Measurements from ENCODE around the gene SRRM1. TPM values are rescaled to one million over a fixed set of nuclear protein-coding genes. Genes with fewer than 3 reads are reported as not detected.
A peak's percentile ranks its signal among the peaks of the same experiment; 100 is the strongest.
"Not testable (repeated sequence)": the region's sequence is repeated elsewhere in the genome, so short reads cannot be mapped to it uniquely, and the experiment has no call there.

The SRRM1 gene
- total and polyA plus RNA-seq, 9 of the 15 experiments (the other 6 are each of a cell fraction or from before 2014, with no cell fraction given) = 54.5 to 268 (median 115) TPM

DNA sequence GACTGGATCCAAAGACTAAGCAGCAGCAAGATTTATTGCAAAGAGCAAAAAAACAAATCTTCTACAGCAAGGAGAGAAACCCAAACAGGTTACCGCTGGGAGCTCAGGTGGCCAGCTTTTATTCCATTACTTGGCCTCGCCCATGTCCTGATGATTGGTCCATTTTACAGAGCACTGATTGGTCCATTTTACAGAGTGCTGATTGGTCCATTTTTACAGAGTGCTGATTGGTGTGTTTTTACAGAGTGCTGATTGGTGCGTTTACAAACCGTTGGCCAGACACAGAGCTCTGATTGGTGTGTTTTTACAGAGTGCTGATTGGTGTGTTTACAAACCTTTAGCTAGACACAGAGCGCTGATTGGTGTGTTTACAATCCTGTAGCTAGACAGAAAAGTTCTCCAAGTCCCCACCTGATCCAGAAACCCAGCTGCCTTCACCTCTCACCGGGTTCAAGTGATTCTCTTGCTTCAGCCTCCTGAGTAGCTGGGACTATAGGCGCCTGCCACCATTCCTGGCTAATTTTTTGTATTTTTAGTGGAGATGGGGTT is 54.4 kb downstream of the SRRM1 start:
- H3K27me3 ChIP-seq (ENCODE audit: control insufficient read depth in 2 of 2, insufficient read depth in 2 of 2, low read length in 2 of 2); H3K4me2 ChIP-seq (ENCODE audit: insufficient read depth, low read length); ATAC-seq; CTCF ChIA-PET (ENCODE audit: low intra/inter-chr PET ratio); H3K9me3 ChIP-seq (replicated peaks; ENCODE audit: control insufficient read depth, insufficient read depth, low read depth, low read length); H3K9me1 ChIP-seq (ENCODE audit: control insufficient read depth, insufficient read depth, low read length); BruUV-seq (replicated peaks); H3K36me3 ChIP-seq (ENCODE audit: control insufficient read depth, insufficient read depth, low read length); H3K79me2 ChIP-seq (ENCODE audit: control insufficient read depth, insufficient read depth, low read length); H3K9ac ChIP-seq (ENCODE audit: insufficient read depth in 1 of 2, low read depth in 2 of 2, low read length in 2 of 2); H4K20me1 ChIP-seq (replicated peaks; ENCODE audit: control insufficient read depth, insufficient read depth, low read length); FAIRE-seq; H3K4me3 ChIP-seq; in situ Hi-C loops (cut with MboI); DNase-seq (ENCODE audit: extremely low read depth in 1 of 4, low spot score in 3 of 4); H3K27ac ChIP-seq (ENCODE audit: extremely low read depth, low read depth, low read length); intact Hi-C loops (cut with micrococcal nuclease); H2AFZ ChIP-seq (ENCODE audit: low read depth, low read length): not testable (repeated sequence)
- 59% methylated on average over 7 of the region's 7 CpGs for WGBS (ENCODE audit: insufficient coverage, low coverage, missing lambda C conversion rate)
- POLR2A ChIA-PET = interaction anchor here (0.6 to 1.9 kb wide), 5 partner anchors 9 to 106 kb away, joined by 3 to 8 read pairs (median 3); no protein-coding TSS in a partner anchor
- TF ChIP-seq MAFG (tag; conservative IDR thresholded peaks at IDR 0.05) (peak; percentile 41), CC2D1A (IDR thresholded peaks at IDR 0.05) (peak; percentile 72), RBM25 (IDR thresholded peaks at IDR 0.05; ENCODE audit: low read depth, low read length, severe bottlenecking) (peak; percentile 32), C11orf30 (IDR thresholded peaks at IDR 0.05; ENCODE audit: low read depth) (peak; percentile 77), ZNF316 (IDR thresholded peaks at IDR 0.05) (peak; percentile 87), ASH1L (IDR thresholded peaks at IDR 0.05; ENCODE audit: borderline replicate concordance, low read depth, partially characterized antibody) (peak; percentile 70), NFYB (IDR thresholded peaks at IDR 0.05; ENCODE audit: extremely low read depth, insufficient read length) (peak; percentile 75)
- TF ChIP-seq, protein P1, sequence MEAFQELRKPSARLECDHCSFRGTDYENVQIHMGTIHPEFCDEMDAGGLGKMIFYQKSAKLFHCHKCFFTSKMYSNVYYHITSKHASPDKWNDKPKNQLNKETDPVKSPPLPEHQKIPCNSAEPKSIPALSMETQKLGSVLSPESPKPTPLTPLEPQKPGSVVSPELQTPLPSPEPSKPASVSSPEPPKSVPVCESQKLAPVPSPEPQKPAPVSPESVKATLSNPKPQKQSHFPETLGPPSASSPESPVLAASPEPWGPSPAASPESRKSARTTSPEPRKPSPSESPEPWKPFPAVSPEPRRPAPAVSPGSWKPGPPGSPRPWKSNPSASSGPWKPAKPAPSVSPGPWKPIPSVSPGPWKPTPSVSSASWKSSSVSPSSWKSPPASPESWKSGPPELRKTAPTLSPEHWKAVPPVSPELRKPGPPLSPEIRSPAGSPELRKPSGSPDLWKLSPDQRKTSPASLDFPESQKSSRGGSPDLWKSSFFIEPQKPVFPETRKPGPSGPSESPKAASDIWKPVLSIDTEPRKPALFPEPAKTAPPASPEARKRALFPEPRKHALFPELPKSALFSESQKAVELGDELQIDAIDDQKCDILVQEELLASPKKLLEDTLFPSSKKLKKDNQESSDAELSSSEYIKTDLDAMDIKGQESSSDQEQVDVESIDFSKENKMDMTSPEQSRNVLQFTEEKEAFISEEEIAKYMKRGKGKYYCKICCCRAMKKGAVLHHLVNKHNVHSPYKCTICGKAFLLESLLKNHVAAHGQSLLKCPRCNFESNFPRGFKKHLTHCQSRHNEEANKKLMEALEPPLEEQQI (IDR thresholded peaks at IDR 0.05) = peak; percentile 57; the same call in 1 of the 2 replicates
- TF ChIP-seq, protein P2, sequence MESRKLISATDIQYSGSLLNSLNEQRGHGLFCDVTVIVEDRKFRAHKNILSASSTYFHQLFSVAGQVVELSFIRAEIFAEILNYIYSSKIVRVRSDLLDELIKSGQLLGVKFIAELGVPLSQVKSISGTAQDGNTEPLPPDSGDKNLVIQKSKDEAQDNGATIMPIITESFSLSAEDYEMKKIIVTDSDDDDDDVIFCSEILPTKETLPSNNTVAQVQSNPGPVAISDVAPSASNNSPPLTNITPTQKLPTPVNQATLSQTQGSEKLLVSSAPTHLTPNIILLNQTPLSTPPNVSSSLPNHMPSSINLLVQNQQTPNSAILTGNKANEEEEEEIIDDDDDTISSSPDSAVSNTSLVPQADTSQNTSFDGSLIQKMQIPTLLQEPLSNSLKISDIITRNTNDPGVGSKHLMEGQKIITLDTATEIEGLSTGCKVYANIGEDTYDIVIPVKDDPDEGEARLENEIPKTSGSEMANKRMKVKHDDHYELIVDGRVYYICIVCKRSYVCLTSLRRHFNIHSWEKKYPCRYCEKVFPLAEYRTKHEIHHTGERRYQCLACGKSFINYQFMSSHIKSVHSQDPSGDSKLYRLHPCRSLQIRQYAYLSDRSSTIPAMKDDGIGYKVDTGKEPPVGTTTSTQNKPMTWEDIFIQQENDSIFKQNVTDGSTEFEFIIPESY (CRISPR knock-in tag; IDR thresholded peaks at IDR 0.05) = peak; percentile 26; the same call in 1 of the 2 replicates
- H3K4me1 ChIP-seq (replicated peaks in 1 of 2; ENCODE audit: control insufficient read depth in 2 of 2, insufficient read depth in 2 of 2, low read length in 2 of 2) = peaks cover 16 to 26% of the 10 kb centered on the region in 2 experiments

DNA sequence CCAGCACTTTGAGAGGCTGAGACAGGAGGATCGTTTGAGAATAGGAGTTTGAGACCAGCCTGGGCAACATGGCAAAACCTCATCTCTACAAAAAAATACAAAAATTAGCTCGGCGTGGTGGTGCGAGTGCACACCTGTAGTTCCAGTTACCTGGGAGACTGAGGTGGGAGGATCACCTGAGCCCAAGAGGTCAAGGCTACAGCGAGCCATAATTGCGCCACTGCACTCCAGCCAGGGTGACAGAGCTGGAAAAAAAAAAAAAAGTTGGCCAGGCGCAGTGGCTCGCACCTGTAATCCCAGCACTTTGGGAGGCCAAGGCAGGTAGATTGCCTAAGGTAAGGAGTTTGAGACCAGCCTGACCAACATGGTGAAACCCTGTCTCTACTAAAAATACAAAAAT is 55.2 kb downstream of the SRRM1 start:
- H3K36me3 ChIP-seq (ENCODE audit: control insufficient read depth, insufficient read depth, low read length); intact Hi-C loops (cut with micrococcal nuclease); in situ Hi-C loops (cut with MboI); H3K9me1 ChIP-seq (ENCODE audit: control insufficient read depth, insufficient read depth, low read length); DNase-seq (ENCODE audit: extremely low read depth in 1 of 4, low spot score in 3 of 4); H3K27me3 ChIP-seq (ENCODE audit: control insufficient read depth in 2 of 2, insufficient read depth in 2 of 2, low read length in 2 of 2); H3K4me3 ChIP-seq; CTCF ChIA-PET (ENCODE audit: low intra/inter-chr PET ratio); BruUV-seq (replicated peaks); ATAC-seq; H3K79me2 ChIP-seq (ENCODE audit: control insufficient read depth, insufficient read depth, low read length); FAIRE-seq; H3K4me2 ChIP-seq (ENCODE audit: insufficient read depth, low read length); H4K20me1 ChIP-seq (replicated peaks; ENCODE audit: control insufficient read depth, insufficient read depth, low read length); H2AFZ ChIP-seq (ENCODE audit: low read depth, low read length); H3K9me3 ChIP-seq (replicated peaks; ENCODE audit: control insufficient read depth, insufficient read depth, low read depth, low read length); H3K9ac ChIP-seq (ENCODE audit: insufficient read depth in 1 of 2, low read depth in 2 of 2, low read length in 2 of 2); H3K27ac ChIP-seq (ENCODE audit: extremely low read depth, low read depth, low read length): not testable (repeated sequence)
- H3K4me1 ChIP-seq (replicated peaks in 1 of 2; ENCODE audit: control insufficient read depth in 2 of 2, insufficient read depth in 2 of 2, low read length in 2 of 2) = peaks cover 16 to 26% of the 10 kb centered on the region in 2 experiments
- WGBS (ENCODE audit: insufficient coverage, low coverage, missing lambda C conversion rate) = 65% methylated on average over 8 of the region's 8 CpGs
- POLR2A ChIA-PET = interaction anchor here (0.7 to 1.9 kb wide), 3 partner anchors 10 to 47 kb away, joined by 3 to 8 read pairs (median 3); no protein-coding TSS in a partner anchor
